ENCODE measurements around the gene NECTIN2. TPM values are rescaled to one million over a fixed set of nuclear protein-coding genes. Genes with fewer than 3 reads are reported as not detected.

NECTIN2 gene
- total RNA-seq, 1 experiment from 2014 or later, result 76.7 TPM

GRCh38 chr19:44848036-44848811 is 2.1 kb downstream of the NECTIN2 start:
- no peaks in the 10 kb centered on the region for H3K9me3 ChIP-seq (ENCODE audit: low read depth, low read length, poor library complexity, severe bottlenecking)
- H3K4me1 ChIP-seq (ENCODE audit: insufficient read depth, low read length, poor library complexity, severe bottlenecking), result peaks cover 29% of the 10 kb centered on the region
- no peaks in the 10 kb centered on the region for H3K36me3 ChIP-seq (ENCODE audit: insufficient read depth, low read length, poor library complexity, severe bottlenecking)
- ChIA-PET POLR2A (ENCODE audit: low non-redundant PET) (no interaction called here), CTCF (interaction anchor here (0.6 to 1.3 kb wide), 4 partner anchors 78 to 159 kb away, joined by 3 to 12 read pairs (median 3); no protein-coding TSS in a partner anchor)
- intact Hi-C loops (cut with micrococcal nuclease; ENCODE audit: unreplicated experiment), result loop anchor here (10.0 kb wide), 1 partner anchor 163 kb away; no protein-coding TSS in a partner anchor
- H3K27me3 ChIP-seq (replicated peaks; ENCODE audit: insufficient read depth, low read depth, low read length, poor library complexity), result no peaks in the 10 kb centered on the region
- H3K4me3 ChIP-seq (ENCODE audit: low read depth, low read length, poor library complexity, severe bottlenecking), result peak overlapping the region; percentile 64
- TF ChIP-seq CTCF (conservative IDR thresholded peaks at IDR 0.05; ENCODE audit: low read depth, low read length), result no peak
- TF ChIP-seq EZH2 (IDR thresholded peaks at IDR 0.05; ENCODE audit: borderline replicate concordance, low read depth, low read length, poor library complexity, severe bottlenecking), result no peak
- peak overlapping the region; percentile 96 for H3K27ac ChIP-seq (ENCODE audit: low read depth, low read length, poor library complexity, severe bottlenecking)
- DNase-seq (ENCODE audit: low spot score), result peak; percentile 90
- BruUV-seq (replicated peaks), result no TSS peak

GRCh38 chr19:44848812-44849447 is 2.8 kb downstream of the NECTIN2 start:
- CTCF ChIA-PET, result interaction anchor here (0.6 to 1.3 kb wide), 3 partner anchors 78 to 125 kb away, joined by 3 to 12 read pairs (median 3); no protein-coding TSS in a partner anchor
- BruUV-seq (replicated peaks), result no TSS peak

GRCh38 chr19:44850641-44851109 is 4.6 kb downstream of the NECTIN2 start:
- Histone ChIP-seq H3K9me3 (ENCODE audit: low read depth, low read length, poor library complexity, severe bottlenecking) (no peaks in the 10 kb centered on the region), H3K27ac (ENCODE audit: low read depth, low read length, poor library complexity, severe bottlenecking) (no peak overlapping the region), H3K4me1 (ENCODE audit: insufficient read depth, low read length, poor library complexity, severe bottlenecking) (peaks cover 23% of the 10 kb centered on the region), H3K27me3 (replicated peaks; ENCODE audit: insufficient read depth, low read depth, low read length, poor library complexity) (no peaks in the 10 kb centered on the region), H3K36me3 (ENCODE audit: insufficient read depth, low read length, poor library complexity, severe bottlenecking) (no peaks in the 10 kb centered on the region), H3K4me3 (ENCODE audit: low read depth, low read length, poor library complexity, severe bottlenecking) (no peak overlapping the region)
- no peak for DNase-seq (ENCODE audit: low spot score)
- TF ChIP-seq CTCF (conservative IDR thresholded peaks at IDR 0.05; ENCODE audit: low read depth, low read length) (no peak), EZH2 (IDR thresholded peaks at IDR 0.05; ENCODE audit: borderline replicate concordance, low read depth, low read length, poor library complexity, severe bottlenecking) (no peak)
- intact Hi-C loops (cut with micrococcal nuclease; ENCODE audit: unreplicated experiment), result no loop called here
- POLR2A ChIA-PET (ENCODE audit: low non-redundant PET), result no interaction called here
- BruUV-seq (replicated peaks), result no TSS peak
- CTCF ChIA-PET, result no interaction called here

More at GRCh38 chr19:44848812-44849447, 2.8 kb downstream of the NECTIN2 start:
- peak overlapping the region; percentile 64 for H3K4me3 ChIP-seq (ENCODE audit: low read depth, low read length, poor library complexity, severe bottlenecking)
- no peaks in the 10 kb centered on the region for H3K9me3 ChIP-seq (ENCODE audit: low read depth, low read length, poor library complexity, severe bottlenecking)
- POLR2A ChIA-PET (ENCODE audit: low non-redundant PET), result no interaction called here
- no peaks in the 10 kb centered on the region for H3K36me3 ChIP-seq (ENCODE audit: insufficient read depth, low read length, poor library complexity, severe bottlenecking)
- peaks cover 29% of the 10 kb centered on the region for H3K4me1 ChIP-seq (ENCODE audit: insufficient read depth, low read length, poor library complexity, severe bottlenecking)
- intact Hi-C loops (cut with micrococcal nuclease; ENCODE audit: unreplicated experiment), result loop anchor here (10.0 kb wide), 1 partner anchor 164 kb away; no protein-coding TSS in a partner anchor
- no peak for DNase-seq (ENCODE audit: low spot score)
- TF ChIP-seq EZH2 (IDR thresholded peaks at IDR 0.05; ENCODE audit: borderline replicate concordance, low read depth, low read length, poor library complexity, severe bottlenecking), result no peak
- H3K27me3 ChIP-seq (replicated peaks; ENCODE audit: insufficient read depth, low read depth, low read length, poor library complexity), result no peaks in the 10 kb centered on the region
- H3K27ac ChIP-seq (ENCODE audit: low read depth, low read length, poor library complexity, severe bottlenecking), result peak overlapping the region; percentile 96

All from A673 (cell line).